ENCODE measurements around the gene MEI1. TPM values are rescaled to one million over a fixed set of nuclear protein-coding genes. Genes with fewer than 3 reads are reported as not detected.
"Not testable (repeated sequence)": the region's sequence is repeated elsewhere in the genome, so short reads cannot be mapped to it uniquely, and the experiment has no call there.

The MEI1 gene
- total RNA-seq, 2 experiments from 2014 or later: 48.1 to 48.4 TPM

DNA sequence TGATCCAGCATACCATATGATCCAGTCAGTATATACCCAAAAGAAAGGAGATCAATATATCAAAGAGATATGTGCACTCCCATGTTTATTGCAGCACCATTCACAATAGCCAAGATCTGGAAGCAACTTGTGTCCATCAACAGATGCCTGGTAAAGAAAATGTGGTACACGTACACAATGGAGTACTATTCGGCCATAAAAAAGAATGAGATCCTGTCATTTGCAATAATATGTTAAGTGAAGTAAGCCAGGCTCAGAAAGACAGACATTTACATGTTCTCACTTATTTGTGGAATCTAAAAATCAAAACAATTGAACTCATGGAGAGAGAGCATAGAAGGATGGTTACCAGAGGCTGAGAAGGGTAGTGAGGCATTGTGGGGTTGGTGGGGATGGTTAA, 37.6 kb upstream of the MEI1 start:
- Mint-ChIP-seq H3K27ac (peak overlapping the region; percentile 20), H3K36me3 (ENCODE audit: low read depth) (peaks cover 68% of the 10 kb centered on the region), H3K27me3 (ENCODE audit: low read depth) (no peaks in the 10 kb centered on the region), H3K4me1 (ENCODE audit: low read depth) (peaks cover 7% of the 10 kb centered on the region), H3K4me3 (no peak overlapping the region), H3K9me3 (ENCODE audit: insufficient read depth) (no peaks in the 10 kb centered on the region)
- no peak for ATAC-seq
- no peak for DNase-seq
- ChIA-PET POLR2A (interaction anchor here (0.7 kb wide), 1 partner anchor 23 kb away, joined by 3 read pairs; no protein-coding TSS in a partner anchor), CTCF (interaction anchor here (1.0 kb wide), 1 partner anchor 17 kb away, joined by 3 read pairs; no protein-coding TSS in a partner anchor)

DNA sequence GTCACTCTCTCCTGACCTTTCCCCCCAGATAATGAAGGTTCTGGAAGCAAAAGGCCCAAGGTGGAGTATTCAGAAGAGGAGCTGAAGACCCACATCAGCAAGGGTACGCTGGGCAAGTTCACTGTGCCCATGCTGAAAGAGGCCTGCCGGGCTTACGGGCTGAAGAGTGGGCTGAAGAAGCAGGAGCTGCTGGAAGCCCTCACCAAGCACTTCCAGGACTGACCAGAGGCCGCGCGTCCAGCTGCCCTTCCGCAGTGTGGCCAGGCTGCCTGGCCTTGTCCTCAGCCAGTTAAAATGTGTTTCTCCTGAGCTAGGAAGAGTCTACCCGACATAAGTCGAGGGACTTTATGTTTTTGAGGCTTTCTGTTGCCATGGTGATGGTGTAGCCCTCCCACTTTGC, 35.7 kb upstream of the MEI1 start:
- H3K9me3 Mint-ChIP-seq (ENCODE audit: insufficient read depth); H3K27me3 Mint-ChIP-seq (ENCODE audit: low read depth); ATAC-seq; POLR2A ChIA-PET; H3K4me3 Mint-ChIP-seq; DNase-seq: not testable (repeated sequence)
- H3K27ac Mint-ChIP-seq: peak overlapping the region; percentile 40
- H3K4me1 Mint-ChIP-seq (ENCODE audit: low read depth): peaks cover 16% of the 10 kb centered on the region
- CTCF ChIA-PET: interaction anchor here (0.7 to 1.1 kb wide), 2 partner anchors 25 to 277 kb away, joined by 3 to 4 read pairs; partner anchors contain the start of gene SNU13
- H3K36me3 Mint-ChIP-seq (ENCODE audit: low read depth): peaks cover 56% of the 10 kb centered on the region

DNA sequence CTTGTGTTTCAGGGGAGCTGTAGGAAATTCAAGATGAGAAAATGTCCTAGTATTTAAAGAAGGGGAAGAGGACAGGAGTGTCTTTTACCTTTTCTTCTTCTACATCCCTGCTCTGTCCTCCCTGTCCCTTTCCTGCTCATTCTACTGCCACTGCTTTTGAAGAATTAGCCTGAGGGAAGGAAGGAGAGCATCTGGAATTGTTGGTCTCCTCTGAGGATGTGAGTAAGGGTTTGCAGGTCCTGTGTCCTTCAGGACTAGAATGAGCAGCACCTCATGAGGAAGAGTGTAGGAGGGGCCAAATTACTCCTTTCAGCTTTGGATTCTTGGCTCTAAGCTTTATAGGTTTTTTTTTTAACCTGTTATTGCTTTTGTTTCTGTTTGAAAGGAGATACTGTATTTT, 34.8 kb upstream of the MEI1 start:
- no peak for ATAC-seq
- peak overlapping the region; percentile 36 for H3K27ac Mint-ChIP-seq
- H3K9me3 Mint-ChIP-seq (ENCODE audit: insufficient read depth): no peaks in the 10 kb centered on the region
- no peak overlapping the region for H3K4me3 Mint-ChIP-seq
- no peak for DNase-seq
- H3K36me3 Mint-ChIP-seq (ENCODE audit: low read depth): peaks cover 56% of the 10 kb centered on the region
- POLR2A ChIA-PET: interaction anchor here (1.1 kb wide), 3 partner anchors 20 to 76 kb away, joined by 3 read pairs; no protein-coding TSS in a partner anchor
- CTCF ChIA-PET: interaction anchor here (3.0 kb wide), 1 partner anchor 16 kb away, joined by 30 read pairs; no protein-coding TSS in a partner anchor
- H3K27me3 Mint-ChIP-seq (ENCODE audit: low read depth): no peaks in the 10 kb centered on the region
- peaks cover 16% of the 10 kb centered on the region for H3K4me1 Mint-ChIP-seq (ENCODE audit: low read depth)

DNA sequence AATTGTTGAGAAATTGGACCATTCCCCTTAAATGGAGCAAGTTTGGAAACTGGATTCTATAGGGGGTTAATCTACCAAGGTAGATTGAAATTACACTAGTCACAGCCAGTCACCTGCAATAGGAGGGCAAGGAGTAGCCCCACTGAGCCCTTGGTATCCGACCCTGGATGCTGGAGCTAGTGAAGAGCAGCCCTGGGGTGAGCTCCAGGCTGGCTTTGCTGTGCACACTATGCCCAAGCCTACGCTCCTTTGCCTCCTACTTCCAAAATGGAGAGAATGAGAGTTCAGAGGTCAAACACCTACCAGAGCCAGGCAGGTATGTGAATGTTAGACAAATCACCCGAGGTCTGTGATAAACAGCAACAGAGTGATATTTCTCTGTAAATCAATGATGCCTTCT, 34.4 kb upstream of the MEI1 start:
- Mint-ChIP-seq H3K4me1 (ENCODE audit: low read depth) (peaks cover 16% of the 10 kb centered on the region), H3K27me3 (ENCODE audit: low read depth) (no peaks in the 10 kb centered on the region), H3K27ac (peak overlapping the region; percentile 36), H3K36me3 (ENCODE audit: low read depth) (peaks cover 54% of the 10 kb centered on the region), H3K9me3 (ENCODE audit: insufficient read depth) (no peaks in the 10 kb centered on the region), H3K4me3 (no peak overlapping the region)
- ATAC-seq: no peak
- no peak for DNase-seq
- POLR2A ChIA-PET: interaction anchor here (1.1 kb wide), 3 partner anchors 20 to 76 kb away, joined by 3 read pairs; no protein-coding TSS in a partner anchor
- CTCF ChIA-PET: interaction anchor here (0.7 to 3.0 kb wide), 2 partner anchors 15 to 276 kb away, joined by 3 to 30 read pairs; no protein-coding TSS in a partner anchor

DNA sequence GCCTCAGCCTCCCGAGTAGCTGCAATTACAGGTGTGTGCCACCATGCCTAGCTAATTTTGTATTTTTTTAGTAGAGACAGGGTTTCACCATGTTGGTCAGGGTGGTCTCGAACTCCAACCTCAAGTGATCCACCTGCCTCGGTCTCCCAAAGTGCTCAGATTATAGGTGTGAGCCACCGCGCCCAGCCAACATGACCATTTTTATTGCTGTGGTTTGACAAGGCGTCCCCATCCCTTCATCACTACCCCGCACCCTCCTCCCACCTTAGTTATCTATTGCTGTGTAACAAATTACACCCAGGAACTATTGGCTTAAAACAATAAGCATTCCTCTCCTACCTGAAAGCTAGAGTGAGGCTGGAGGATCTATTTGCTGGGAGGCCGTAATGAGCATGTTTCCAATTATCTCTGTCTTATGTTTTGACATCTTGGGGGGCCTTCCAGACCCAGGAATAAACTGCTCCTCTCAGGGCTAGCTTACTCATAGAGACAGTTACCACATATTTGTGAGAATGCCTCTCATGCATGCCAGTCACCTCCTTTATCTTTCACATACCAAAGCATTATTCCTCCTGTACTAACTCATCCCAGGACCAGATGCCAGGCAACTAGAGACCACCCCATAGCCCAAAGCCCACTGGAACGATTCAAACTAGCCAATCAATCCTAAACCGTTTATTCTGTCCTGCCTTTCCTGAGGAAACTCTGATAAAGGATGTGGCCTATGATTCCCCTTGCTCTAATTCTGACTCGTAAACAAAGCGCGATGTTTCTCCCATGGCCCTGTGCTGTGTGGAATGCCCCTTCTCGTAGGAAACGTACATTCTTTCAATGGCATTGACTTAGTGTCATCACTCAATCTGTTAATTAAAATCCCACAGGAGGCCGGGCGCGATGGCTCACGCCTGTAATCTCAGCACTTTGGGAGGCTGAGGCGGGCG, 30.1 kb upstream of the MEI1 start:
- CTCF ChIA-PET: no interaction called here
- no peaks in the 10 kb centered on the region for H3K9me3 Mint-ChIP-seq (ENCODE audit: insufficient read depth)
- H3K36me3 Mint-ChIP-seq (ENCODE audit: low read depth): peaks cover 39% of the 10 kb centered on the region
- no peak for ATAC-seq
- peaks cover 16% of the 10 kb centered on the region for H3K4me1 Mint-ChIP-seq (ENCODE audit: low read depth)
- H3K27ac Mint-ChIP-seq: peak overlapping the region; percentile 37
- H3K27me3 Mint-ChIP-seq (ENCODE audit: low read depth): no peaks in the 10 kb centered on the region
- no peak for DNase-seq
- H3K4me3 Mint-ChIP-seq: no peak overlapping the region
- POLR2A ChIA-PET: no interaction called here

DNA sequence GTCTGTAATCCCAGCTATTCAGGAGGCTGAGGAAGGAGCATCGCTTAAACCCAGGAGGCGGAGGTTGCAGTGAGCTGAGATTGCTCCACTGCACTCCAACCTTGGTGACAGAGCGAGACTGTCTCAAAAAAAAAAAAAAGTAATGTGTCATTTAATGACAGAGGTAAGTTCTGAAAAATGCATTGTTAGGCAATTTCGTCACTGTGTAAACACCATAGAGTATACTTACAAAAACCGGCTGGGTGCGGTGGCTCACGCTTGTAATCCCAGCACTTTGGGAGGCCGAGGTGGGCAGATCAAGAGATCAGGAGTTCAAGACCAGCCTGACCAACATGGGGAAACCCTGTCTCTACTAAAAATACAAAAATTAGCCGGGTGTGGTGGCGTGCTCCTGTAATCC, 27.2 kb upstream of the MEI1 start:
- CTCF ChIA-PET; ATAC-seq; DNase-seq; H3K4me3 Mint-ChIP-seq; H3K27me3 Mint-ChIP-seq (ENCODE audit: low read depth); H3K9me3 Mint-ChIP-seq (ENCODE audit: insufficient read depth); H3K27ac Mint-ChIP-seq; POLR2A ChIA-PET; H3K4me1 Mint-ChIP-seq (ENCODE audit: low read depth): not testable (repeated sequence)
- peaks cover 43% of the 10 kb centered on the region for H3K36me3 Mint-ChIP-seq (ENCODE audit: low read depth)

DNA sequence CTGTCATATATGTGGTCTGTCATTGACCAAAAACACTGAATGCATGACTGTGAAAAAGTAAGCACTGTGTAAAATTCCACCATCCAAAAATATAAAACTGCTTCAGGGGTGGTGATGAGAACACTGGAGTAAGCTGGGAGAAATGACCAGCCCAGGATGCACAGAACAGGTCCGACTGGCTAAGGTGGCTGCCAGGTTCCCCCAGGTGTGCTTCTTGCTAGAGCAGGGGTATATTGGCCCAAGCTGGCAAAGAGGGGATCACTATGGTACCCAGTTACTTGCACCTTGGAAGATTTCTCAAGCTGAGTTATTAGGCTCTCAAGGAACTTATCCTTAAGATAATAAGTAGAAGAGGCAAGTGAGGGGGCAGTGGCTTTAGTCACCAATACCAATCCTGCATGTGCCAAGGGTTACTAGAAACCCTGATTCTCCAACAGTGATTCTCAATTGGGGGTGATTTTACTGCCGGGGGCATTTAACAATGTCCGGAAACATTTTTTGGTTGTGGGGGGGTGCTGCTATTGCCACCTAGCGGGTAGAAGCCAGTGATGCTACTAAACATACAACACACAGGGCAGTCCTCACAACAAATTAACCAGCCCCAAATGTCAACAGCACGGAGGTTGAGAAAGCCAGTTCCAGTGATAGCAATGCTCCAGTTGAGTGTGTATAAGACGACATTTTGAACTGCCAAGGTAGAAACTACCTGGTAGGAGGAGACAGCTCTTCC, 26.4 kb upstream of the MEI1 start:
- no peak overlapping the region for H3K27ac Mint-ChIP-seq
- H3K4me3 Mint-ChIP-seq: no peak overlapping the region
- no peaks in the 10 kb centered on the region for H3K27me3 Mint-ChIP-seq (ENCODE audit: low read depth)
- H3K9me3 Mint-ChIP-seq (ENCODE audit: insufficient read depth): no peaks in the 10 kb centered on the region
- no peak for DNase-seq
- peaks cover 45% of the 10 kb centered on the region for H3K36me3 Mint-ChIP-seq (ENCODE audit: low read depth)
- POLR2A ChIA-PET: interaction anchor here (1.0 to 1.7 kb wide), 2 partner anchors 15 to 127 kb away, joined by 4 to 6 read pairs; partner anchors contain the start of gene CCDC134
- no peak for ATAC-seq
- CTCF ChIA-PET: no interaction called here
- H3K4me1 Mint-ChIP-seq (ENCODE audit: low read depth): no peaks in the 10 kb centered on the region

DNA sequence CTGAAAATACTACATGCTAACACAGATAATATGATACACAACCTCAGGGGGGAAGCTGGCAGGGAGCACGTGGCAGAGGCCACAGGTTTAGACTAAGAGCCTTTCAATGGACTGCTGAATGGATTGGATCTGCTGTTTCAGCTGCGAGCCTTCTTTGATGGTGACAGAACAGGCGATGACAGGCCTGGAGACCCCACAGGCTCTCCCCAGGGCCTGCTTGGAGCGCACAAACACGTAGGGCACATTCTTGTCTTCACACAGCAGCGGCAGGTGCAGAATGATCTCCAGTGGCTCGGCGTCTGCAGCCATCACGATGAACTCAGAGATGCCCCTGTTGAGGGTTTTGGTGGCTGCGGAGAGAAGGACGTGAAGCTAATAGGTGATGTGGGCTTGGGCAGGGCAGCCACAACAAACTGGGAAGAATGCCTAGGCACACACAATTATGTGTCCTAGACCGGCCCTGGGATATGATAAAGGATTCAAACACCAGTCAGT, 24.4 kb upstream of the MEI1 start:
- CTCF ChIA-PET: interaction anchor here (3.0 kb wide), 1 partner anchor 7 kb away, joined by 26 read pairs; no protein-coding TSS in a partner anchor

DNA sequence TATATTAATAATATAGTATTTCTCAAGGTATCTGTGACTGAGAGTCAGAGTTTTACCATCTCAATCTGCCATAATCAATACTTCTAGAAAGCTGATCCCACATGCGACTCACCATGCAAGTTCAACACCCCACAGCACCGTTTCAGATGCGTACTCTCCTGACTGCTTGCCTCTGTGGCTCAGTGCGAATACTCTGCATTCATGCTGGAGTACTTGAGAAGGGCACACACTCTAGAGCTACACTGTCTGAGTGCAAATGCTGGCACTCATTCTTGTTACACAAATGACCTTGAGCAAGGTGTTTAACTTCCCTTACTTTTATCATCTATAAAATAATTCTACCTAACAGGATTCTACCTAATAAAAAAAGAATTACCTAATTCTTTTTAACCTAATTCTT, 23.2 kb upstream of the MEI1 start:
- POLR2A ChIA-PET: no interaction called here
- peaks cover 60% of the 10 kb centered on the region for H3K36me3 Mint-ChIP-seq (ENCODE audit: low read depth)
- no peak for ATAC-seq

More for the DNA sequence above, 24.4 kb upstream of the MEI1 start:
- POLR2A ChIA-PET: interaction anchor here (1.7 kb wide), 1 partner anchor 14 kb away, joined by 7 read pairs; the partner anchor contains the start of gene SNU13
- Mint-ChIP-seq H3K4me1 (ENCODE audit: low read depth) (peaks cover 1% of the 10 kb centered on the region), H3K4me3 (no peak overlapping the region), H3K9me3 (ENCODE audit: insufficient read depth) (no peaks in the 10 kb centered on the region), H3K36me3 (ENCODE audit: low read depth) (peaks cover 53% of the 10 kb centered on the region), H3K27ac (no peak overlapping the region), H3K27me3 (ENCODE audit: low read depth) (no peaks in the 10 kb centered on the region)
- DNase-seq: no peak
- no peak for ATAC-seq

DNA sequence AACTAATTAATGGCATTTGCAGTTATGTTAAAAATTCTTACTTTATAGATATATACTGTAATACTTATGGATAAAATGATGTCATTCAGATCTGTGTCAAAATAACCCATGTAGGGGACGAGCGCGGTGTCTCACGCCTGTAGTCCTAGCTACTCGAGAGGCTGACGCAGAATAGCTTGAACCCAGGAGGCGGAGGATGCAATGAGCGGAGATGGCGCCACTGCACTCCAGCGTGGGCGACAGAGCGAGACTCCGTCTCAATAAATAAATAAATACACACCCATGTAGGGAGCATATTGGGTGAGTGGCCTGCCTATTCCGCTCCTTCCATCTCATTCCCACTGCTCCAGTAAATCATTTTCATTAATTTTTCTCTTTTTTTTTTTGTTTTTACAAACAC, 17.7 kb upstream of the MEI1 start:
- ChIA-PET POLR2A (interaction anchor here (1.1 kb wide), 1 partner anchor 15 kb away, joined by 3 read pairs; no protein-coding TSS in a partner anchor), CTCF (interaction anchor here (4.6 to 5.7 kb wide), 2 partner anchors 16 kb away, joined by 24 to 30 read pairs; no protein-coding TSS in a partner anchor)
- H3K36me3 Mint-ChIP-seq (ENCODE audit: low read depth): peaks cover 34% of the 10 kb centered on the region
- DNase-seq: no peak
- H3K9me3 Mint-ChIP-seq (ENCODE audit: insufficient read depth): no peaks in the 10 kb centered on the region
- peak overlapping the region; percentile 97 for H3K4me3 Mint-ChIP-seq
- H3K4me1 Mint-ChIP-seq (ENCODE audit: low read depth): peaks cover 23% of the 10 kb centered on the region
- H3K27ac Mint-ChIP-seq: peak overlapping the region; percentile 82
- H3K27me3 Mint-ChIP-seq (ENCODE audit: low read depth): no peaks in the 10 kb centered on the region
- peak; percentile 12 for ATAC-seq

More for the DNA sequence above, 23.2 kb upstream of the MEI1 start:
- H3K27me3 Mint-ChIP-seq (ENCODE audit: low read depth): no peaks in the 10 kb centered on the region
- H3K4me3 Mint-ChIP-seq: no peak overlapping the region
- H3K27ac Mint-ChIP-seq: no peak overlapping the region
- CTCF ChIA-PET: interaction anchor here (3.0 to 5.7 kb wide), 2 partner anchors 9 to 21 kb away, joined by 24 to 26 read pairs; no protein-coding TSS in a partner anchor
- H3K4me1 Mint-ChIP-seq (ENCODE audit: low read depth): peaks cover 5% of the 10 kb centered on the region
- DNase-seq: no peak
- no peaks in the 10 kb centered on the region for H3K9me3 Mint-ChIP-seq (ENCODE audit: insufficient read depth)

Data from activated CD8-positive, alpha-beta T cell treated with anti-CD3 and anti-CD28 coated beads, Interleukin-2, amount 10 ng/mL, durations not matched to agents 7 days and 5 days (primary cell).